GM18499 (cell line): ENCODE data around the gene DCDC2.
"Not testable (repeated sequence)": the region's sequence is repeated elsewhere in the genome, so short reads cannot be mapped to it uniquely, and the experiment has no call there.

Experiments used
- ATAC-seq: cut with Tn5 transposase; IDR thresholded peaks from one replicate; pipeline ENCODE4 v1.9.1; 2021; ENCODE audit warnings: moderate number of reproducible peaks; ENCODE audit not compliant: insufficient read depth, unreplicated experiment

Gene DCDC2

GRCh38 chr6:24381476-24382219, 23.8 kb upstream of the DCDC2 start:
- ATAC-seq, result no peak

- ATAC-seq, result no peak
Measured at GRCh38 chr6:24378473-24379097, 20.7 kb upstream of the DCDC2 start.

- no peak for ATAC-seq
Measured at GRCh38 chr6:24376871-24377270, 19.0 kb upstream of the DCDC2 start.

- ATAC-seq, result no peak
Measured at GRCh38 chr6:24374612-24375011, 16.8 kb upstream of the DCDC2 start.

- not testable (repeated sequence) for ATAC-seq
Measured at GRCh38 chr6:24365103-24365633, 7.3 kb upstream of the DCDC2 start.

- not testable (repeated sequence) for ATAC-seq
Measured at GRCh38 chr6:24362363-24362762, 4.5 kb upstream of the DCDC2 start.

- peak; percentile 68 for ATAC-seq
Measured at GRCh38 chr6:24359640-24360454, 2.0 kb upstream of the DCDC2 start.

- ATAC-seq, result no peak
Measured at GRCh38 chr6:24358219-24358821, 461 bp upstream of the DCDC2 start.

- no peak for ATAC-seq
Measured at GRCh38 chr6:24356310-24356973, 1.4 kb downstream of the DCDC2 start.

GRCh38 chr6:24355393-24355792, 2.5 kb downstream of the DCDC2 start:
- no peak for ATAC-seq

GRCh38 chr6:24353861-24354260, 4.0 kb downstream of the DCDC2 start:
- no peak for ATAC-seq

- ATAC-seq, result no peak
Measured at GRCh38 chr6:24352434-24352833, 5.4 kb downstream of the DCDC2 start.

GRCh38 chr6:24344976-24345375, 12.9 kb downstream of the DCDC2 start:
- ATAC-seq, result no peak

- ATAC-seq, result no peak
Measured at GRCh38 chr6:24340998-24341938, 16.6 kb downstream of the DCDC2 start.

GRCh38 chr6:24339932-24340331, 17.9 kb downstream of the DCDC2 start:
- ATAC-seq, result no peak

- no peak for ATAC-seq
Measured at GRCh38 chr6:24334285-24334684, 23.6 kb downstream of the DCDC2 start.

- no peak for ATAC-seq
Measured at GRCh38 chr6:24332317-24332716, 25.5 kb downstream of the DCDC2 start.

- no peak for ATAC-seq
Measured at GRCh38 chr6:24330137-24330732, 27.6 kb downstream of the DCDC2 start.

GRCh38 chr6:24329451-24329850, 28.4 kb downstream of the DCDC2 start:
- ATAC-seq, result no peak
